ENCODE data around the gene CD37.

The CD37 gene

GRCh38 chr19:49335784-49336481 lies 727 bp downstream of the CD37 start:
- H3K4me1 ChIP-seq (ENCODE audit: control insufficient read depth, low read length) = peaks cover 86% of the 10 kb centered on the region

DNA sequence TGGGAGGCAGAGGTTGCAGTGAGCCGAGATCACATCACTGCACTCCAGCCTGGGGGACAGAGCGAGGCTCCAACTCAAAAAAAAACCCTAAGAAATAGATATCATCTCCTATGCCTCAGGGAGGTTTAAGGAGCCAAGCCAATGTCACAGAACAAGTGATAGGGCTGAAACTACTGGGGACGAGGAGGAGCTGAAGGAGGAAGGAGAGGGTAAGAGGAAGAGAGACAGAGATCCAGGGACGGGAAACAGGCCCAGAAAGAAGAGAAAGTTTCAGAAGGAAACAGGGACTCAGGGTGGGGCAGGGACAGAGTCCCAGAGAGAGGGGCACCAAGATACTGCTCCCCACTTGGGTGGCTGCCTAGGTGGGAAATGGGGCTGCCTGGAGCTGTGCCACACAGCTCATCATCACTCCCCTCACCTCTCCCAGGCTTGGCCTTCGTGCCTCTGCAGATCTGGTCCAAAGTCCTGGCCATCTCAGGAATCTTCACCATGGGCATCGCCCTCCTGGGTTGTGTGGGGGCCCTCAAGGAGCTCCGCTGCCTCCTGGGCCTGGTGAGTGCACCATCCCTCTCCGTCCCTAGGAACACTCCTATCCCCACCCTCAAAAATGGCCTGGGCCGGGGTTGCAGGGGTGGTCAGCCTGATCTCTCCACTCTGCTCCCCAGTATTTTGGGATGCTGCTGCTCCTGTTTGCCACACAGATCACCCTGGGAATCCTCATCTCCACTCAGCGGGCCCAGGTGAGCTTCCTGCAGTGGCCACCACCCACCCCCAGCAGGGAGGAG lies 1.5 kb downstream of the CD37 start:
- H3K4me3 ChIP-seq (ENCODE audit: low read length) = peak overlapping the region; percentile 85
- peaks cover 86% of the 10 kb centered on the region for H3K4me1 ChIP-seq (ENCODE audit: control insufficient read depth, low read length)
- H3K9me2 ChIP-seq (replicated peaks; ENCODE audit: control insufficient read depth, low read length) = no peaks in the 10 kb centered on the region
- H3K36me3 ChIP-seq (ENCODE audit: control insufficient read depth, low read length) = peaks cover 70% of the 10 kb centered on the region
- H3F3A ChIP-seq (ENCODE audit: control insufficient read depth, insufficient read depth) = peaks cover 70% of the 10 kb centered on the region
- TF ChIP-seq, protein P1, sequence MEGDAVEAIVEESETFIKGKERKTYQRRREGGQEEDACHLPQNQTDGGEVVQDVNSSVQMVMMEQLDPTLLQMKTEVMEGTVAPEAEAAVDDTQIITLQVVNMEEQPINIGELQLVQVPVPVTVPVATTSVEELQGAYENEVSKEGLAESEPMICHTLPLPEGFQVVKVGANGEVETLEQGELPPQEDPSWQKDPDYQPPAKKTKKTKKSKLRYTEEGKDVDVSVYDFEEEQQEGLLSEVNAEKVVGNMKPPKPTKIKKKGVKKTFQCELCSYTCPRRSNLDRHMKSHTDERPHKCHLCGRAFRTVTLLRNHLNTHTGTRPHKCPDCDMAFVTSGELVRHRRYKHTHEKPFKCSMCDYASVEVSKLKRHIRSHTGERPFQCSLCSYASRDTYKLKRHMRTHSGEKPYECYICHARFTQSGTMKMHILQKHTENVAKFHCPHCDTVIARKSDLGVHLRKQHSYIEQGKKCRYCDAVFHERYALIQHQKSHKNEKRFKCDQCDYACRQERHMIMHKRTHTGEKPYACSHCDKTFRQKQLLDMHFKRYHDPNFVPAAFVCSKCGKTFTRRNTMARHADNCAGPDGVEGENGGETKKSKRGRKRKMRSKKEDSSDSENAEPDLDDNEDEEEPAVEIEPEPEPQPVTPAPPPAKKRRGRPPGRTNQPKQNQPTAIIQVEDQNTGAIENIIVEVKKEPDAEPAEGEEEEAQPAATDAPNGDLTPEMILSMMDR (IDR thresholded peaks at IDR 0.05; ENCODE audit: low read depth, low read length, poor library complexity, severe bottlenecking) = no peak
- no peak for TF ChIP-seq EZH2phosphoT487 (IDR thresholded peaks at IDR 0.05; ENCODE audit: borderline replicate concordance, low read length)
- no peaks in the 10 kb centered on the region for H3K27me3 ChIP-seq (ENCODE audit: control insufficient read depth, low read length)
- peaks cover 62% of the 10 kb centered on the region for H3K79me2 ChIP-seq (ENCODE audit: control insufficient read depth, low read length)
- peaks cover 11% of the 10 kb centered on the region; the same call in 1 of the 2 replicates for H4K20me1 ChIP-seq (ENCODE audit: control insufficient read depth, insufficient read depth, low read depth, low read length)
- H3K9me3 ChIP-seq (ENCODE audit: control insufficient read depth, insufficient read depth, low read length) = no peaks in the 10 kb centered on the region
- peak overlapping the region; percentile 99 for H3K4me2 ChIP-seq (ENCODE audit: low read length)
- peak overlapping the region; percentile 97 for H3K27ac ChIP-seq (ENCODE audit: low read depth, low read length)

More at GRCh38 chr19:49335784-49336481, 727 bp downstream of the CD37 start:
- Histone ChIP-seq H4K20me1 (ENCODE audit: control insufficient read depth, insufficient read depth, low read depth, low read length) (peaks cover 8% of the 10 kb centered on the region; the same call in 1 of the 2 replicates), H3K9me3 (ENCODE audit: control insufficient read depth, insufficient read depth, low read length) (no peaks in the 10 kb centered on the region), H3K9me2 (replicated peaks; ENCODE audit: control insufficient read depth, low read length) (no peaks in the 10 kb centered on the region), H3K79me2 (ENCODE audit: control insufficient read depth, low read length) (peaks cover 68% of the 10 kb centered on the region), H3K36me3 (ENCODE audit: control insufficient read depth, low read length) (peaks cover 68% of the 10 kb centered on the region), H3F3A (ENCODE audit: control insufficient read depth, insufficient read depth) (peaks cover 71% of the 10 kb centered on the region), H3K27me3 (ENCODE audit: control insufficient read depth, low read length) (no peaks in the 10 kb centered on the region), H3K27ac (ENCODE audit: low read depth, low read length) (peak overlapping the region; percentile 97), H3K4me2 (ENCODE audit: low read length) (peak overlapping the region; percentile 99), H3K4me3 (ENCODE audit: low read length) (peak overlapping the region; percentile 85)
- TF ChIP-seq, protein P1 (IDR thresholded peaks at IDR 0.05; ENCODE audit: low read depth, low read length, poor library complexity, severe bottlenecking) = no peak
- TF ChIP-seq EZH2phosphoT487 (IDR thresholded peaks at IDR 0.05; ENCODE audit: borderline replicate concordance, low read length) = no peak

DNA sequence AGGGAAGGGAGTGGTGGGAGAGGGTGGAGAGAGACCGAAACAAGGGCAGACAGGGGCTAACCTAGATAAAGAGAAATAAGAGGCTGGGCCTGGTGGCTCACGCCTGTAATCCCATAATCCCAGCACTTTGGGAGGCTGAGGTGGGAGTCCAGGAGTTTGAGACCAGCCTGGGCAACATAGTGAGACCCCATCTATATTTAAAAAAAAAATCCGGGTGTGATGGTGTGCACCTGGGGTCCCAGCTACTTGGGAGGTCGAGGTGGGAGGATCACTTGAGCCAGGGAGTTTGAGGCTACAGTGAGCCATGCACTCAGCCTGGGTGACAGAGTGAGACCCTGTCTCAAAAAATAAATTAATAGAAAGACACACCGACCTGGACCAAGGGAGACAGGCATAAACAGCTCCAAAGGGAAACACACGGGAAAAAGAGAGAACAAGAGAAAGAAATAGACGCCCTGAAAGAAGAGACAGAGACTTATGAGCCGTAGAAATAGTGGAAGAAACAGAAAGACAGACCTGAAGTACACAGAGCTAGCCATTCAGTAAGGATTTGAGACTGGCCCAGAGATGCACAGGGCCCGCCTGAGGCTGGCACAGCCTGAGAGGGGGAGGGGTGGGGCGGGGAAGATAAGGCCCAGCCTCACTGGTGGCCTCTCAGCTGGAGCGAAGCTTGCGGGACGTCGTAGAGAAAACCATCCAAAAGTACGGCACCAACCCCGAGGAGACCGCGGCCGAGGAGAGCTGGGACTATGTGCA lies 2.2 kb downstream of the CD37 start:
- H3K4me1 ChIP-seq (ENCODE audit: control insufficient read depth, low read length) = peaks cover 84% of the 10 kb centered on the region
- H3F3A ChIP-seq (ENCODE audit: control insufficient read depth, insufficient read depth) = peaks cover 65% of the 10 kb centered on the region
- peaks cover 67% of the 10 kb centered on the region for H3K36me3 ChIP-seq (ENCODE audit: control insufficient read depth, low read length)
- peak overlapping the region; percentile 99 for H3K4me2 ChIP-seq (ENCODE audit: low read length)
- H3K27ac ChIP-seq (ENCODE audit: low read depth, low read length) = peak overlapping the region; percentile 97
- H3K4me3 ChIP-seq (ENCODE audit: low read length) = peak overlapping the region; percentile 85
- no peaks in the 10 kb centered on the region for H3K9me3 ChIP-seq (ENCODE audit: control insufficient read depth, insufficient read depth, low read length)
- H3K79me2 ChIP-seq (ENCODE audit: control insufficient read depth, low read length) = peaks cover 55% of the 10 kb centered on the region
- TF ChIP-seq, protein P1 (IDR thresholded peaks at IDR 0.05; ENCODE audit: low read depth, low read length, poor library complexity, severe bottlenecking) = no peak
- no peak for TF ChIP-seq EZH2phosphoT487 (IDR thresholded peaks at IDR 0.05; ENCODE audit: borderline replicate concordance, low read length)
- H3K9me2 ChIP-seq (replicated peaks; ENCODE audit: control insufficient read depth, low read length) = no peaks in the 10 kb centered on the region
- H4K20me1 ChIP-seq (ENCODE audit: control insufficient read depth, insufficient read depth, low read depth, low read length) = peaks cover 11% of the 10 kb centered on the region; the same call in 1 of the 2 replicates
- no peaks in the 10 kb centered on the region for H3K27me3 ChIP-seq (ENCODE audit: control insufficient read depth, low read length)
